Measurements from ENCODE around the gene FBXW7.
A peak's percentile ranks its signal among the peaks of the same experiment; 100 is the strongest.

Gene FBXW7

GRCh38 chr4:152321923-152322322 is 214.0 kb downstream of the FBXW7 start:
- no peak for DNase-seq

- DNase-seq, result no peak
These were observed 214.5 kb downstream of the FBXW7 start for GRCh38 chr4:152321398-152321797.

- DNase-seq, result peak; percentile 26
These were observed 218.9 kb downstream of the FBXW7 start for GRCh38 chr4:152316969-152317368.

GRCh38 chr4:152310257-152310656 is 225.6 kb downstream of the FBXW7 start:
- peak; percentile 79 for DNase-seq

GRCh38 chr4:152309418-152309817 is 226.5 kb downstream of the FBXW7 start:
- DNase-seq, result peak; percentile 9

GRCh38 chr4:152308951-152309350 is 226.9 kb downstream of the FBXW7 start:
- DNase-seq, result no peak

GRCh38 chr4:152307669-152308068 is 228.2 kb downstream of the FBXW7 start:
- DNase-seq, result no peak

- DNase-seq, result no peak
These were observed 229.4 kb downstream of the FBXW7 start for GRCh38 chr4:152306541-152306940.

GRCh38 chr4:152304220-152304619 is 231.7 kb downstream of the FBXW7 start:
- DNase-seq, result peak; percentile 21

GRCh38 chr4:152301381-152301780 is 234.5 kb downstream of the FBXW7 start:
- no peak for DNase-seq

- no peak for DNase-seq
These were observed 236.3 kb downstream of the FBXW7 start for GRCh38 chr4:152299553-152299952.

GRCh38 chr4:152296386-152296785 is 239.5 kb downstream of the FBXW7 start:
- no peak for DNase-seq

- DNase-seq, result no peak
These were observed 241.1 kb downstream of the FBXW7 start for GRCh38 chr4:152294765-152295164.

- no peak for DNase-seq
These were observed 241.6 kb downstream of the FBXW7 start for GRCh38 chr4:152294331-152294730.

GRCh38 chr4:152293527-152293926 is 242.4 kb downstream of the FBXW7 start:
- DNase-seq, result no peak

- no peak for DNase-seq
These were observed 245.4 kb downstream of the FBXW7 start for GRCh38 chr4:152290366-152290921.

- DNase-seq, result peak; percentile 4
These were observed 246.0 kb downstream of the FBXW7 start for GRCh38 chr4:152289941-152290340.

GRCh38 chr4:152289541-152289940 is 246.4 kb downstream of the FBXW7 start:
- no peak for DNase-seq

GRCh38 chr4:152283801-152284470 is 252.0 kb downstream of the FBXW7 start:
- DNase-seq, result peak; percentile 30

- no peak for DNase-seq
These were observed 254.1 kb downstream of the FBXW7 start for GRCh38 chr4:152281822-152282221.

- no peak for DNase-seq
These were observed 254.7 kb downstream of the FBXW7 start for GRCh38 chr4:152281211-152281610.

- no peak for DNase-seq
These were observed 256.7 kb downstream of the FBXW7 start for GRCh38 chr4:152279234-152279566.

- DNase-seq, result no peak
These were observed 257.2 kb downstream of the FBXW7 start for GRCh38 chr4:152278505-152279233.

GRCh38 chr4:152278172-152278504 is 257.8 kb downstream of the FBXW7 start:
- DNase-seq, result no peak

GRCh38 chr4:152277333-152277732 is 258.6 kb downstream of the FBXW7 start:
- DNase-seq, result no peak
